GM21528 (cell line): ENCODE data around the gene KLF17.
"Not testable (repeated sequence)": the region's sequence is repeated elsewhere in the genome, so short reads cannot be mapped to it uniquely, and the experiment has no call there.

ENCODE experiments used
- ATAC-seq: cut with Tn5 transposase; IDR thresholded peaks from one replicate; pipeline ENCODE4 v1.9.1; 2021; ENCODE audit warnings: mild to moderate bottlenecking, moderate library complexity; ENCODE audit not compliant: unreplicated experiment, low FRiP score

Gene KLF17

DNA sequence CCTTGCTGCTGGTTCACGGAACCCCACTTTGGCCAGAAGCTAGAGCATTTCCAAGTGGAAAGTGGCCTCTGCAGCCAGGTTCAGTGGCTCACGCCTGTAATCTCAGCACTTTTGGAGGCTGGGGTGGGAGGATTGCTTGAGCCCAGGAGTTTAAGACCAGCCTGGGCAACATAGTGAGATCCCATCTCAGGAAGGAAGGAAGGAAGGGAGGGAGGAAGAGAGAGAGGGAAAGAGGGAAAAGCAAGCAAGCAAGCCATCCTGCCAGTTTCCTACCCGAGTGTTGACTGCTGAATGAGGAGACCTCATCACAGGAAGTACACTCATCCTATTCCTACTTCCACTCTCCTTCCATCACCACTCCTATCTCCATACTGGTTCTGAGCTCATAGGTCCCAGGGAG, 12.8 kb upstream of the KLF17 start:
- no peak for ATAC-seq

DNA sequence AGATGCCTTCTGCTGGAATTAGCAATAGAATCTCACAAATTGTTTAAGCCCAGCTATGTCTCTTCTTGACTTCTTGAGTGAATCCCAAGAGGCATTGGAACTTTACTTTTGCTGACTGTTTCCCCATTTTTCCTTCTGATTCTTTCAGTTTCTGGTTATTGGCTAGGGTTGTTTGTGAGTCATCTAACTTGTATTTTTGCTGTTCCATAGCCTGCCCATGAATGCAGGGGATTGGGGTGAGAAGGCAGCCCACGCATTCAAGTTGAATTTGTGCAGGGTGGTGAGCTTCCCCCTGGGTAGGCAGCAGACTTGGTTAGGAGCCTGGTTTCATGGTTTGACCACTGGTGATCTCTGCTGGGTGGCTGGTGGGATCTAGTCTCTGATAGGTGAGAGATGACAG, 10.4 kb upstream of the KLF17 start:
- ATAC-seq, result no peak

DNA sequence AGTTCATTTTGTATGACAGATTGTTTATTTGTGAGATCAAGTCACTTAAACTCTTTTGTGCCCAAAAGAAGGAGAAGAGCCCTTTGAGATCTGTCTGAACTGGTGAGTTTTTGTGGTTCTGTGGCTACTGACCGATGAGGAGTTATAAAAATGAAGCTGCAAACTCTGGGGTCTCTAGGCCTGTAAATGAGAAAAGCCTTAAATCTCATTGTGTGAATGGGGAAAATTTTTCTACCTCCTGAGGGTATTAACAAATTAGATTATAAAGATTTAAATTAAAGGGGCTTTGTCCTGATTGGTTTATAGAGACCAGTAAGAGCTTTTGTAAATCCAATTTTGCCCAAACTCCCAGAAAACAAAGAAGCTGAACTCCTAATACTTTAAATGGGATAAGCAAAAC, 9.7 kb upstream of the KLF17 start:
- no peak for ATAC-seq

DNA sequence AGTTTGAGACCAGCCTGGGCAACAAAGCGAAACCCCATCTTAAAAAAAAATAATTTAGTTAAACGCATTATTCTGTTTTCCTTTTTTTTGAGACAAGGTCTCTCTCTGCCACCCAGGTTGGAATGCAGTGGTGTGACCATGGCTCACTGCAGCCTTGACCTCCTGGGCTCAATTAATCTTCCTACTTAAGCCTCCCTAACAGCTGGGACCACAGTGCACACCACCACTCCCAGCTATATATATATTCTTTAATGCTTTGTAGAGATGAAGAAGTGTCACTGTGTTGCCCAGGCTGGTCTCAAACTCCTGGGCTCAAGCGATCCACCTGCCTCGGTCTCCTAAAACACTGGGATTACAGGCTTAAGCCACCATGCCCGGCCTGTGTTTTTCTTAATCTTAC, 7.7 kb upstream of the KLF17 start:
- no peak for ATAC-seq

DNA sequence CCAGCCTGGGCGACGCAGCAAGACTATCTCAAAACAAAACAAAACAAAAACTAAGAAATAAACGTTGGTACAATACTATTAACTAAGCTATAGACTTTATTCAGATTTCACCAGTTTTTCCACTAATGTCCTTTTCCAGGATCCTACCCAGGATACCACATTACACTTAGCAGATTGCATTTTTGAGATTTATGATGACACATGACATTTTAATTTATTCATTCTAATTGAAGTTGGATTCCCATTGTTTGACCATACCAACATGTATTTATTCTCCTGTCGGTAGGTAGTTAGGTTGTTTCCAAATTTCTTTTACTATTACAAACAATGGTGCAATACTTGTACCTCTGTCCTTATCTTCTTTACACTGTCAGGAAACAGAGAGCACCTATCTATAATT, 6.8 kb upstream of the KLF17 start:
- ATAC-seq, result no peak

DNA sequence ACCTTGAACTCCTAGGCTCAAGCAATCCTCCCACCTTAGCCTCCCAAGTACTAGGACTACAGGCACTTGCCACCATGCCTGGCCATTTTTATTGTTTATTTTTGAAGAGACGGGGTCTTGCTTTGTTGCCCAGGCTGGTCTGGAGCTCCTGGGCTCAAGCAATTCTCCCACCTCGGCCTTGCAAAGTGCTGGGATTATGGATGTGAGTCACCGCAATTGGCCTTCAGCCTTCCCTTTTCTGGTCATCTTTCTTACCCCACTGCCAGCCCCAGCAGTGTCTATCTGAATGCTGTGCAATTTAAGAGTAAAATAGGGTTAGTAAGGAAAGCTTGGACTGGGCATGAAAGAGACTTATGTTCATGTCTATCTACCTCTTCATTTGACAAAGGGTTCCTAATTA, 6.1 kb upstream of the KLF17 start:
- no peak for ATAC-seq

DNA sequence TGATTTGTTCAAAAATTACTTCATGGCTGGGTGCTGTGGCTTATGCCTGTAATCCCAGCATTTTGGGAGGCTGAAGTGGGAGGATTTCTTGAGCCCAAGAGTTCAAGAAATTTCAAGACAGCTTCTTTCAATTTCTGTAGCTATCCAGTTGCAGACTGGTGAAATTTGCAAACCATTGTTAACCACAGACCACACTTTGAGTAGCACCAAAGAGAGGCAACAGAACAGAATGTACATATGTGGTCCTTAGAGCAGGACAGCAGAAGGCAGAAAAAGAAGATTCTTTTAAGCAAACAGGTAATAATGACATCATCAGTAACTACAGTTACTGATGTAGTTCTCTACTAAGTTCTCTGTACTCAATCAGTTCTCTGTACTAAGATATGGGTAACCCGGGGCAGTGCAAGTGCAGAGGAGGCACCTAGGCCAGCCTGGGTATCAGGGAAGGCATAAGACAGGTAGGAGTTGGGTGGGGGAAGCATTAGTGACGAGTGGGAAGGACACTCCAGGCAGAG, 5.5 kb upstream of the KLF17 start:
- ATAC-seq, result no peak

DNA sequence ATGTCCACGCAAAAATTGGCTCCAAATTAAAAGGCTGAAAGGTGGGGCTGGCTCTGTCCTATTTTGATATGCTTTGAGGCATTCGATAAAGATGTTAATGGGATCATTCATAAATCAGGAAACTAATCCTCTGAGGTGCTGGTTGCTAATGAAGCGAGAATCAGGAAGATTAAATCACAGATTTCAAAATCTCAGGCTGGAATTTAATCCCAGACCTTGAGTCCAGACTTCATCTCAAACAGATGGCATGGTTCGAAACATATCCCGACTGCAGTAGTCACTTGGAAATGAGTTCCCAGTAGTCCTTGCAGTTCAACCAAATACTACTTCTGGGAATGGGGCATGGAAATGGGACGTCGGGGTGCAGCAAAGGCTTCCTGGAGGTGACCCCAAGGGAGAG, 4.5 kb upstream of the KLF17 start:
- no peak for ATAC-seq

DNA sequence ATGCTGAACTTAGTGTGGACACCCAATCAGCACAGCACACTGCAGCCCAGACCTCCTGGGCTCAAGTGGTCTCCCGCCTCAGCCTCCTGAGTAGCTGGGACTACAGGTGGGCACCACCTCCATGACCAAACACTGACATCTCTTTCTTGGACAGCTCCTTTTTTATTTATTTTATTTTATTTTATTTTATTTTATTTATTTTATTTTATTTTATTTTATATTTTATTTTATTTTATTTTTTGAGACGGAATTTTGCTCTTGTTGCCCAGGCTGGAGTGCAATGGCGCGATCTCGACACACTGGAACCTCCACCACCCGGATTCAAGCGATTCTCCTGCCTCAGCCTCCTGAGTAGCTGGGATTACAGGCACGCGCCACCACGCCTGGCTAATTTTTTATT, 1.3 kb upstream of the KLF17 start:
- not testable (repeated sequence) for ATAC-seq

DNA sequence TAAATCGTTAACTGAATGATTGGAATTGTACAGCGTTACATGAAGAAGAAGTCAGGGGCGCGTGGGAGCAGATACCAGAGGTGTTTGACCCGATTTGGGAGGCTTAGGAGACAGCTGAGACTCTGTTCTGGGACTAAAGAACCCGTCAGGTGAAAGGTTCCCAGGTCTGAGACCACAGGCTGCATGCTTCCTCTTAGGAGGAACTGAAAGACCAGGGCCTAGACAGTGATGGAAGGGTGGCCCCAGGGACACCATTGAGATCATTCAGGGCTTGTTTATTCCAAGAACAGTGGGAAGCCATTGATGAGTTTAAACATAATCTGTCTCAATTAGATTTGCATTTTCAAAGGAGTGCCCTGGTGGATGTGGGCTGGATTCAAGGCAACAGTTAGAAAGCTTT, 904 bp downstream of the KLF17 start:
- ATAC-seq, result no peak

DNA sequence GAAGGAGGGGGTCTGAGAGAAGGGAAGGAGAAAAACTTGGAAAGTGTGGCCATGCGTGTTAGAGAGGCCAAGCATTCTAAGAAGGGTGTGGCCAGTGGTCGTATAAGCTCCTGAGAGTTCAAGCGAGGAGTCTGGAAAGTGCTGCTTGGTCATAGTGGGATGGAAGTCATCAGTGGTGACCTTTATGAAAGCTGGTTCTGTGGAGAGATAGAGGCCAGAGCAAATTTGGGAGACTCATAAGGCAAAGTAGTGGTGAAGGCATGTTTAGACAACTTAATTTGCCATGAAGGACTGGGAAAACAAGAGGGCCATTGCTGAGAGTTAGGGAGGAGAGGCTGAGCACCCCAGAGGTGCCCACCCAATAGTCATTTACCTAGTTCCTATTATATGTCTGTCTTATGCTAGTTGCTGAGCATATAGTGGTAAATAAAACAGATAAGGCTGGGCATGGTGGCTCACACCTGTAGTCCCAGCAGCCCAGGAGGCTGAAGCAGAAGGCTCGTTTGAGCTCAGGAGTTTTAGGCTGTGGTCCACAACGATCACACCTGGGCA, 1.9 kb downstream of the KLF17 start:
- no peak for ATAC-seq

DNA sequence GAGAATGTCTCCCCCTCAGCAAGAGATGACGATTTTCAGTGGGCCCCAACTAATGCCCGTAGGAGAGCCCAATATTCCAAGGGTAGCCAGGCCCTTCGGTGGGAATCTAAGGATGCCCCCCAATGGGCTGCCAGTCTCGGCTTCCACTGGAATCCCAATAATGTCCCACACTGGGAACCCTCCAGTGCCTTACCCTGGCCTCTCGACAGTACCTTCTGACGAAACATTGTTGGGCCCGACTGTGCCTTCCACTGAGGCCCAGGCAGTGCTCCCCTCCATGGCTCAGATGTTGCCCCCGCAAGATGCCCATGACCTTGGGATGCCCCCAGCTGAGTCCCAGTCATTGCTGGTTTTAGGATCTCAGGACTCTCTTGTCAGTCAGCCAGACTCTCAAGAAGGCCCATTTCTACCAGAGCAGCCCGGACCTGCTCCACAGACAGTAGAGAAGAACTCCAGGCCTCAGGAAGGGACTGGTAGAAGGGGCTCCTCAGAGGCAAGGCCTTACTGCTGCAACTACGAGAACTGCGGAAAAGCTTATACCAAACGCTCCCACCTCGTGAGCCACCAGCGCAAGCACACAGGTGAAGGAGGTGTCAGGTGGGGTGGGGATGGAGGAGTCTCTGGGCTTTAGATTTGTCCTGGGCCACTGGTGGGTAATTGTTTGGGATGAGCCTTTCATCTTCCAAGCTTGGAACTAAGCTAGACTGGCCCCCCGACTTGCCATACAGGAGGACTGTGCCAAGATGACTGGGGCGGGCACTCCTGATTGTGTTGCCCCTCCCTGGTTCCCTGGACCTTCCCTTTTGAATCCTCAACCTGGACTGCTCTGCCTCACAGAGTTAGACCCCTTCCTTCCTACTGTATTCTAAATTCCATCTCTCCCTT, 11.2 kb downstream of the KLF17 start:
- ATAC-seq, result no peak

DNA sequence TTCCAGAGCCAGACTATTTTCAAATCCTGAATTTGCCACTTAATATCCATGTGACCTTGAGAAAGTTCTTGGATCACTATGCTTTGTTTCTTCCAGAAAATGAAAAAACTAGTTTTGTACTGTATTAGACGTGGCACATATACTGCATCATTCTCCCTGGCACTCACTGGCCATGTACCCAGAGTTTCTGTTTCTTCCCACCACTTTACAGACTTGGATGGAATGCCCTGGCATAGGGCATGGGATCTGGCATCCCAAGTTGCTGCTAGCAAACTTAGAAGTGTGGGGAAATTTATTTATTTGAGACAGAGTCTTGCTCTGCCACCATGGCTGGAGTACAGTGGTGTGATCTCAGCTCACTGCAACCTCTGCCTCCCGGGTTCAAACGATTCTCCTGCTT, 12.8 kb downstream of the KLF17 start:
- ATAC-seq, result no peak

DNA sequence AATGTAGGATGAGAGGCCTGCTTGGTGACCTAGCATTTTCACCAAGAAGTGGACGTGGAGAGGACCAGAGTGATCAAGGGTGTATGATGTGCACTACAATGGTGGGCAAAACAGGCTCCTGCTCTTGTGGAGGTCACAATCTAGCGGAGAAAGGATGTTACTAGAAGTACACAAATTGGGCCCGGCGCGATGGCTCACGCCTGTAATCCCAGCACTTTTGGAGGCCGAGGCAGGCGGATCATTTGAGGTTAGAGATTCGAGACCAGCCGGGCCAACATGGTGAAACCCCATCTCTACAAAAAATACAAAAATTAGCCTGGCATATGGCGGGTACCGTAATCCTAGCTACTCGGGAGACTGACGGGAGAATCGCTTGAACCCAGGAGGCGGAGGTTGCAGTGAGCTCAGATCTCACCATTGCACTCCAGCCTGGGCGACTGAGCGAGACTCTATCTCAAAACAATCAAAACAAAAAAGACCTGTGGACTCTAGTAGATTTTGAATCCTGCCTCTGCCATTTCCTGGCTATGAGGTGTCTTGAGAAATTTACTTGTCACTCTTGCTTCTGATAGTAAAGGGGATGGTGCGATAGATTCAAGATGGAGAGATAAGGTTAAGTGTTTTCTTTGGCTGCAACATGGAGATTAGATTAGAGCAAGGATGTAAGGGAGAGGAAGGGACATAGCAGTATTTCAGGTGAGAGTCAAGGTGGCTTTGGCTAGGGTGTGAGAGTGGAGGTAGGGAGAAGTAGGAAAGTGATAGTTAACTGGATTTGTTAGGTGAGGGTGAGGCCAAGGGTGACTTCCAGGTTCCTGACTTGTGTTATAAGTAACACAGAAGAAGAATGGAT, 15.7 kb downstream of the KLF17 start:
- no peak for ATAC-seq

DNA sequence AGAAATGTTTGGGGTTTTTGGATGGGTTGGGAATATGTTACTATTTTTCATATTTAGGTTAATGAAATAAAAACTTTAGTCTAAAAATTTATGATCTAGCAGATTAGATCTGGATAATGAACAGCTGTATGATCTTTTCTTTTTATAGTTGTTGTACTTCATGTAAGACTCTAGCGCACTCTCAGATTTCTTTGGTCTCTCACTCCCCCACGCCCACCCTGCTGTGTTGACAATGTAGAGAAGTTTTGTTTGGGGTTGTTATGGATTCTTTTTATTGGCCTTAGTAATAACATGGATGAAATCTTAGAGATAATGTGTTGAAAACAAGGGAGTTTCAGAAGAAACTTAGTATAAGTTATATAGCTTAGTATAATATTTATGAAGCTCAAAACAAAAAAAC, 17.3 kb downstream of the KLF17 start:
- ATAC-seq, result no peak

DNA sequence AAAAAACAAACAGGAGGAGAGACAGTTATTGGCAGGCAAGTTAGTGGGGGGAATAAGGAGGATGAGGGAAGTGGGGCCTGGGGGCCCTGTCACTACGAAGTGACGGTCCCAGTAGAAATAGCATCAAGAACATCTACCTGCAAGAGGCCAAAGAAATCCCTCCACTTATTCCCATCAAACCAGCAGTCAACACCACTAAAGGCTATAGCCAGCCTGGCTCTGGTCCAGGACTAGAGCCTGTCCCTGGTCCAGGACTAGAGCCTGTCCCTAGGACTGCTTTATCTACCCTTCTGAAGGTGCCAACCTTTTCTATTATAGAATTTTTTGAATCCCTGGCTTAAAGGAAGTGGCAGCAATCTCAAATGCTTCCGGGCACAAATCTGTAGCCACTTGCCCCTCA, 19.6 kb downstream of the KLF17 start:
- no peak for ATAC-seq

DNA sequence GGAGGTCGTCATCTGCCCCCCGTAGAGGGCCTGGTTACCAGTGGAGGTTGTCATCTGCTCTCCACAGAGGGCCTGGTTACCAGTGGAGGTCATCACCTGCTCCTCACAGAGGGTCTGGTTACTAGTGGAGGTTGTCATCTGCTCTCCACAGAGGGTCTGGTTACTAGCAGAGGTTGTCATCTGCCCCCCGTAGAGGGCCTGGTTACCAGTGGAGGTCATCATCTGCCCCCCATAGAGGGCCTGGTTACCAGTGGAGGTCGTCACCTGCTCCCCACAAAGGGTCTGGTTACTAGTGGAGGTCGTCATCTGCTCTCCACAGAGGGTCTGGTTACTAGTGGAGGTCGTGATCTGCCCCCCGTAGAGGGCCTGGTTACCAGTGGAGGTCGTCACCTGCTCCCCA, 20.9 kb downstream of the KLF17 start:
- not testable (repeated sequence) for ATAC-seq

DNA sequence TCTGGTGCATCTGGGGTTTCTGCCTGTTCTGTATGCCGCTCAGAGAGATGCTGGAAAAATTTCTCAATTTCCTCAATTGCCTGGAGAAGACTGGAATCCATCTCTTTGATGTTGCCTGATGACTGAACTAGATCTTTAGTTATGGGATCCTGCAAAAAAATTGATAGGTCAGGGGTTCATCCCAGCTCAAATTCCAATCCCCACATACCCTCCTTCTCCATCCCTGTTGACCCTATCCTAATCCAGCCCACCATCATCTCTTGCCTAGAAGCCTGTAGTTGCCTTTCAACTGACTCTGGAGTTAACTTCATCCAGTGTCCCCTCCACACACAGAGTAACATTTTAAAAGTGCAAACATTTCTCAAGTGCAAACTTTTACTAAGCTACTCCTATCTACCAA, 22.9 kb downstream of the KLF17 start, which contains the start of gene KLF18:
Gene KLF18, minus strand, starts transcription at position 101 of the 400 bp plus-strand sequence. Its CDS starts 0 bp downstream, at position 101.
- no peak for ATAC-seq

DNA sequence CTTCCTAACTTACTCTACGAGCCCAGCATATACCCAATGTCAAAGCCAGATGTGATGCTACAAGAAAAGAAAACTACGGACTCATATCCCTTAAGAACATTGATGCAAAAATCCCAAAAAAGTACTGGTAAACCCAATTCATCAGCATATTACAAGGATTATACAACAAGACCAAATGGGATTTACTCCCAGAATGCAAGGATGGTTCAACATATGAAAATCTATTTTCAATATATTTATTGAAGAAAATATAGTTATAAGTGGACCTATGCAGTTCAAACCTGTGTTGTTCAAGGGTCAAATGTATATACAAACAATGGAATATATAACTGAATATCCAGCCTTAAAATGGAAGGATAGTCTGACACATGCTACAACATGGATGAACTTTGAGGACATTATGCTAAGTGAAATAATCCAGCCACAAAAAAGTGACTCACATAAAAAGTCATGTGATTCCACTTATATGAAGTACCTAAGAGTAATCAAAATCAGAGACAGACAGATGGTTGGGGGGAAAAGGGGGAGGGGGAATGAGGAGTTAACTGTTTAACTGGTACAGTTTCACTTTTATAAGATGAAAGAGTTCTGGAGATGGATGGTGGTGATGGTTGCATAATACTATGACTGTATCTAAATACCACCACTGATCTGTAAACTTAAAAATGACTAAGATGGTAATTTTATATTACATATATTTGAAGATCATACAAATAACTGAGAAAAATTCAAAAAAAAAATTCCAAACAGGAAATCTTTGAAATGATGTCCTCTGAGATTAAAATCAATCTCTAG, 26.5 kb downstream of the KLF17 start:
- ATAC-seq, result no peak
